HG03442 (cell line): ENCODE data around the gene FAM241A.
"Not testable (repeated sequence)": the region's sequence is repeated elsewhere in the genome, so short reads cannot be mapped to it uniquely, and the experiment has no call there.

Source experiments
- ATAC-seq: cut with Tn5 transposase; IDR thresholded peaks from one replicate; pipeline ENCODE4 v1.9.1; 2021; ENCODE audit warnings: mild to moderate bottlenecking, moderate library complexity; ENCODE audit not compliant: unreplicated experiment

FAM241A gene

GRCh38 chr4:112136551-112136950 is 8.7 kb upstream of the FAM241A start:
- no peak for ATAC-seq

- ATAC-seq = no peak
Measured at GRCh38 chr4:112138538-112138937, 6.7 kb upstream of the FAM241A start.

- no peak for ATAC-seq
Measured at GRCh38 chr4:112140536-112140935, 4.7 kb upstream of the FAM241A start.

- no peak for ATAC-seq
Measured at GRCh38 chr4:112141366-112142138, 3.7 kb upstream of the FAM241A start.

- ATAC-seq = no peak
Measured at GRCh38 chr4:112142182-112142581, 3.1 kb upstream of the FAM241A start.

GRCh38 chr4:112143781-112144180 is 1.5 kb upstream of the FAM241A start:
- ATAC-seq = no peak

- ATAC-seq = no peak
Measured at GRCh38 chr4:112144546-112145325, 518 bp upstream of the FAM241A start.

GRCh38 chr4:112145790-112146501 is 692 bp downstream of the FAM241A start:
- peak; percentile 50 for ATAC-seq

GRCh38 chr4:112146502-112146813 is 1.2 kb downstream of the FAM241A start:
- no peak for ATAC-seq

GRCh38 chr4:112147697-112148096 is 2.4 kb downstream of the FAM241A start:
- no peak for ATAC-seq

- no peak for ATAC-seq
Measured at GRCh38 chr4:112150920-112151319, 5.7 kb downstream of the FAM241A start.

- ATAC-seq = no peak
Measured at GRCh38 chr4:112152521-112152920, 7.3 kb downstream of the FAM241A start.

- no peak for ATAC-seq
Measured at GRCh38 chr4:112153211-112153791, 8.0 kb downstream of the FAM241A start.

- ATAC-seq = no peak
Measured at GRCh38 chr4:112156112-112156511, 10.9 kb downstream of the FAM241A start.

GRCh38 chr4:112156553-112156952 is 11.3 kb downstream of the FAM241A start:
- ATAC-seq = no peak

- not testable (repeated sequence) for ATAC-seq
Measured at GRCh38 chr4:112163706-112164105, 18.5 kb downstream of the FAM241A start.

- no peak for ATAC-seq
Measured at GRCh38 chr4:112167794-112168193, 22.5 kb downstream of the FAM241A start.

- no peak for ATAC-seq
Measured at GRCh38 chr4:112168719-112169500, 23.7 kb downstream of the FAM241A start.

GRCh38 chr4:112170451-112170993 is 25.3 kb downstream of the FAM241A start:
- no peak for ATAC-seq

GRCh38 chr4:112171051-112171763 is 26.0 kb downstream of the FAM241A start:
- not testable (repeated sequence) for ATAC-seq
